Neural progenitor cell (in vitro differentiated cells): Measurements from ENCODE around the gene PPA1. TPM values are rescaled to one million over a fixed set of nuclear protein-coding genes. Genes with fewer than 3 reads are reported as not detected.

Source experiments
- DNase-seq: peaks from one replicate; pipeline ENCODE4 v3.0.0-alpha.2; 2016; ENCODE audit warnings: low spot score
- H2AFZ ChIP-seq: fragments of 200-600 bp; sonication (generic); replicated peaks from 2 replicates; pipeline ENCODE4 v1.6.1; 2016; ENCODE audit warnings: antibody characterized with exemption
- H3F3A ChIP-seq: fragments of 200-600 bp; sonication (generic); 2 replicates; pipeline ENCODE4 v1.6.1; 2016; ENCODE audit warnings: antibody characterized with exemption, low read depth
- H3K27ac ChIP-seq: fragments of 200-600 bp; sonication (generic); 2 replicates; pipeline ENCODE4 v1.5.1; 2016; ENCODE audit warnings: mild to moderate bottlenecking
- H3K27me3 ChIP-seq: fragments of 200-600 bp; sonication (generic); 2 replicates; pipeline ENCODE4 v1.6.1; 2016; ENCODE audit warnings: mild to moderate bottlenecking, moderate library complexity
- H3K36me3 ChIP-seq: fragments of 200-600 bp; sonication (generic); 2 replicates; pipeline ENCODE4 v1.5.1; 2016
- H3K4me1 ChIP-seq: fragments of 200-600 bp; sonication (generic); 2 replicates; pipeline ENCODE4 v1.6.1; 2016; ENCODE audit warnings: mixed run types
- H3K4me2 ChIP-seq: fragments of 200-600 bp; sonication (generic); 2 replicates; pipeline ENCODE4 v1.6.1; 2016
- H3K4me3 ChIP-seq: fragments of 200-600 bp; sonication (generic); 2 replicates; pipeline ENCODE4 v1.5.1; 2016
- H3K79me2 ChIP-seq: fragments of 200-600 bp; sonication (generic); 2 replicates; pipeline ENCODE4 v1.6.1; 2016; ENCODE audit warnings: low read depth
- H3K9ac ChIP-seq: fragments of 200-600 bp; sonication (generic); 2 replicates; pipeline ENCODE4 v1.6.1; 2016
- H3K9me3 ChIP-seq: fragments of 200-600 bp; sonication (generic); 2 replicates; pipeline ENCODE4 v1.5.1; 2016; ENCODE audit warnings: low read depth
- H4K20me1 ChIP-seq: fragments of 200-600 bp; sonication (generic); 2 replicates; pipeline ENCODE4 v1.6.1; 2016; ENCODE audit warnings: low read depth
- H3K27ac Mint-ChIP-seq: 3 replicates; pipeline ENCODE4 v1.8.0; 2021; ENCODE audit warnings: mixed read lengths
- H3K27me3 Mint-ChIP-seq: 2 replicates; pipeline ENCODE4 v1.8.0; 2022; ENCODE audit warnings: low read depth, mild to moderate bottlenecking, inconsistent platforms, moderate library complexity, mixed read lengths; ENCODE audit not compliant: insufficient read depth
- H3K36me3 Mint-ChIP-seq: 3 replicates; pipeline ENCODE4 v1.8.0; 2021; ENCODE audit warnings: mixed read lengths
- H3K4me1 Mint-ChIP-seq: 3 replicates; pipeline ENCODE4 v1.8.0; 2021; ENCODE audit warnings: mixed read lengths
- H3K4me3 Mint-ChIP-seq: 3 replicates; pipeline ENCODE4 v1.8.0; 2021; ENCODE audit warnings: mild to moderate bottlenecking, moderate library complexity, mixed read lengths
- H3K9me3 Mint-ChIP-seq: 3 replicates; pipeline ENCODE4 v1.8.0; 2020; ENCODE audit warnings: mixed read lengths
- EZH2 ChIP-seq: fragments of 200-600 bp; sonication (generic); IDR thresholded peaks from 2 replicates; pipeline ENCODE4 v1.6.1; 2017; ENCODE audit warnings: antibody characterized with exemption, mild to moderate bottlenecking, moderate library complexity
- EZH2phosphoT487 ChIP-seq: fragments of 200-600 bp; sonication (generic); IDR thresholded peaks from 2 replicates; pipeline ENCODE4 v1.6.1; 2017; ENCODE audit warnings: antibody characterized with exemption
- total RNA-seq: library from RNA; depleted of rRNA; stranded (reverse); fragments of >200 nt; gene quantifications from 2 replicates; pipeline ENCODE4 v1.2.3, GENCODE V29; 2015; ENCODE audit warnings: low replicate concordance
- TF ChIP-seq, protein P1 (sequence below): fragments of 200-600 bp; sonication (generic); IDR thresholded peaks from 2 replicates; pipeline ENCODE4 v1.5.1; 2017; ENCODE audit warnings: antibody characterized with exemption, mild to moderate bottlenecking

PPA1 gene
- total RNA-seq, 1 donor from 2014 or later = 203 TPM

GRCh38 chr10:70193391-70193844 is 39.8 kb downstream of the PPA1 start:
- peaks cover 3% of the 10 kb centered on the region for H3K27me3 Mint-ChIP-seq
- no peak overlapping the region for H3K4me3 Mint-ChIP-seq
- TF ChIP-seq EZH2phosphoT487 = no peak
- TF ChIP-seq EZH2 = no peak
- TF ChIP-seq, protein P1, sequence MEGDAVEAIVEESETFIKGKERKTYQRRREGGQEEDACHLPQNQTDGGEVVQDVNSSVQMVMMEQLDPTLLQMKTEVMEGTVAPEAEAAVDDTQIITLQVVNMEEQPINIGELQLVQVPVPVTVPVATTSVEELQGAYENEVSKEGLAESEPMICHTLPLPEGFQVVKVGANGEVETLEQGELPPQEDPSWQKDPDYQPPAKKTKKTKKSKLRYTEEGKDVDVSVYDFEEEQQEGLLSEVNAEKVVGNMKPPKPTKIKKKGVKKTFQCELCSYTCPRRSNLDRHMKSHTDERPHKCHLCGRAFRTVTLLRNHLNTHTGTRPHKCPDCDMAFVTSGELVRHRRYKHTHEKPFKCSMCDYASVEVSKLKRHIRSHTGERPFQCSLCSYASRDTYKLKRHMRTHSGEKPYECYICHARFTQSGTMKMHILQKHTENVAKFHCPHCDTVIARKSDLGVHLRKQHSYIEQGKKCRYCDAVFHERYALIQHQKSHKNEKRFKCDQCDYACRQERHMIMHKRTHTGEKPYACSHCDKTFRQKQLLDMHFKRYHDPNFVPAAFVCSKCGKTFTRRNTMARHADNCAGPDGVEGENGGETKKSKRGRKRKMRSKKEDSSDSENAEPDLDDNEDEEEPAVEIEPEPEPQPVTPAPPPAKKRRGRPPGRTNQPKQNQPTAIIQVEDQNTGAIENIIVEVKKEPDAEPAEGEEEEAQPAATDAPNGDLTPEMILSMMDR = no peak
- H3K4me1 Mint-ChIP-seq = no peaks in the 10 kb centered on the region
- H3K36me3 Mint-ChIP-seq = peaks cover 7% of the 10 kb centered on the region
- no peaks in the 10 kb centered on the region for H3K27me3 ChIP-seq
- H3K27ac Mint-ChIP-seq = peak overlapping the region; percentile 74
- H3K4me3 ChIP-seq = no peak overlapping the region
- no peak overlapping the region for H3K4me2 ChIP-seq
- no peaks in the 10 kb centered on the region for H3K4me1 ChIP-seq
- H2AFZ ChIP-seq = no peak overlapping the region
- peaks cover 3% of the 10 kb centered on the region for H3K9me3 Mint-ChIP-seq
- no peaks in the 10 kb centered on the region for H4K20me1 ChIP-seq
- H3K9ac ChIP-seq = no peak overlapping the region
- no peaks in the 10 kb centered on the region for H3F3A ChIP-seq
- H3K79me2 ChIP-seq = no peaks in the 10 kb centered on the region
- H3K36me3 ChIP-seq = no peaks in the 10 kb centered on the region
- H3K27ac ChIP-seq = no peak overlapping the region
- H3K9me3 ChIP-seq = no peaks in the 10 kb centered on the region
- no peak for DNase-seq

- no peak for DNase-seq
- Mint-ChIP-seq H3K4me1 (no peaks in the 10 kb centered on the region), H3K27me3 (peaks cover 3% of the 10 kb centered on the region), H3K27ac (no peak overlapping the region), H3K36me3 (no peaks in the 10 kb centered on the region), H3K9me3 (no peaks in the 10 kb centered on the region), H3K4me3 (no peak overlapping the region)
- no peaks in the 10 kb centered on the region for H3F3A ChIP-seq
- no peak overlapping the region for H3K4me2 ChIP-seq
- TF ChIP-seq EZH2phosphoT487 (no peak), EZH2 (no peak)
- TF ChIP-seq, protein P1 = no peak
- H3K4me3 ChIP-seq = no peak overlapping the region
- H3K27me3 ChIP-seq = no peaks in the 10 kb centered on the region
- H3K9ac ChIP-seq = no peak overlapping the region
- H2AFZ ChIP-seq = no peak overlapping the region
- no peaks in the 10 kb centered on the region for H3K79me2 ChIP-seq
- H4K20me1 ChIP-seq = no peaks in the 10 kb centered on the region
- H3K9me3 ChIP-seq = no peaks in the 10 kb centered on the region
- H3K4me1 ChIP-seq = no peaks in the 10 kb centered on the region
- H3K36me3 ChIP-seq = no peaks in the 10 kb centered on the region
- no peak overlapping the region for H3K27ac ChIP-seq
Observed at GRCh38 chr10:70192326-70192968, 40.8 kb downstream of the PPA1 start.

GRCh38 chr10:70191972-70192305 is 41.3 kb downstream of the PPA1 start:
- H3K4me1 Mint-ChIP-seq = no peaks in the 10 kb centered on the region
- no peaks in the 10 kb centered on the region for H3K9me3 Mint-ChIP-seq
- no peaks in the 10 kb centered on the region for H3K4me1 ChIP-seq
- no peak overlapping the region for H2AFZ ChIP-seq
- peaks cover 3% of the 10 kb centered on the region for H3K27me3 Mint-ChIP-seq
- H4K20me1 ChIP-seq = no peaks in the 10 kb centered on the region
- H3K9ac ChIP-seq = no peak overlapping the region
- TF ChIP-seq EZH2 (no peak), EZH2phosphoT487 (no peak)
- TF ChIP-seq, protein P1 = no peak
- H3K27ac Mint-ChIP-seq = no peak overlapping the region
- no peak overlapping the region for H3K4me3 Mint-ChIP-seq
- H3K79me2 ChIP-seq = no peaks in the 10 kb centered on the region
- H3K9me3 ChIP-seq = no peaks in the 10 kb centered on the region
- H3K36me3 Mint-ChIP-seq = no peaks in the 10 kb centered on the region
- no peaks in the 10 kb centered on the region for H3F3A ChIP-seq
- H3K36me3 ChIP-seq = no peaks in the 10 kb centered on the region
- no peak overlapping the region for H3K27ac ChIP-seq
- DNase-seq = no peak
- H3K27me3 ChIP-seq = no peaks in the 10 kb centered on the region
- no peak overlapping the region for H3K4me3 ChIP-seq
- no peak overlapping the region for H3K4me2 ChIP-seq
